Neuronal stem cell (in vitro differentiated cells): ENCODE data around the gene AKT2.

ENCODE experiments used
- DNase-seq: peaks from one replicate; pipeline ENCODE4 v3.0.0-alpha.2; 2013; ENCODE audit warnings: low spot score
- H2AFZ ChIP-seq: one replicate; pipeline ENCODE4 v1.6.1; 2013; ENCODE audit warnings: mild to moderate bottlenecking, low read length, inconsistent platforms
- H2AK5ac ChIP-seq: 2 replicates; pipeline ENCODE4 v1.6.1; 2013; ENCODE audit warnings: low read depth, mild to moderate bottlenecking, inconsistent platforms, low read length, moderate library complexity, mixed read lengths
- H2BK120ac ChIP-seq: 2 replicates; pipeline ENCODE4 v1.6.1; 2013; ENCODE audit warnings: low read depth, mild to moderate bottlenecking, inconsistent platforms, low read length, moderate library complexity, mixed read lengths
- H2BK12ac ChIP-seq: one replicate; pipeline ENCODE4 v1.6.1; 2013; ENCODE audit warnings: low read length, inconsistent platforms
- H2BK15ac ChIP-seq: 2 replicates; pipeline ENCODE4 v1.6.1; 2013; ENCODE audit warnings: mild to moderate bottlenecking, low read length, inconsistent platforms, mixed read lengths
- H2BK5ac ChIP-seq: one replicate; pipeline ENCODE4 v1.6.1; 2013; ENCODE audit warnings: inconsistent platforms, mild to moderate bottlenecking, low read length, moderate library complexity
- H3K14ac ChIP-seq: one replicate; pipeline ENCODE4 v1.6.1; 2013; ENCODE audit warnings: low read length, inconsistent platforms
- H3K18ac ChIP-seq: 2 replicates; pipeline ENCODE4 v1.6.1; 2013; ENCODE audit warnings: low read length, inconsistent platforms
- H3K23ac ChIP-seq: 2 replicates; pipeline ENCODE4 v1.6.1; 2013; ENCODE audit warnings: low read depth, mild to moderate bottlenecking, mixed read lengths, low read length, inconsistent platforms; ENCODE audit not compliant: poor library complexity
- H3K27ac ChIP-seq: replicated peaks from 3 replicates; pipeline ENCODE4 v1.5.1; 2013; ENCODE audit warnings: low read length, inconsistent platforms
- H3K27me3 ChIP-seq, 3 experiments: 2 replicates each; pipeline ENCODE4 v1.6.1; 2013; ENCODE audit warnings: low read length in 3 of 3, mild to moderate bottlenecking in 2 of 3, inconsistent platforms in 1 of 3, low read depth in 1 of 3, mixed read lengths in 1 of 3, moderate library complexity in 1 of 3; ENCODE audit not compliant: control insufficient read depth in 3 of 3, insufficient read depth in 3 of 3
- H3K36me3 ChIP-seq, 2 donors: replicated peaks in 1 of 2; 2 replicates each; pipeline ENCODE4 v1.6.1; 2013; ENCODE audit warnings: low read length in 2 of 2; ENCODE audit not compliant: control insufficient read depth in 2 of 2, insufficient read depth in 2 of 2
- H3K4ac ChIP-seq: 2 replicates; pipeline ENCODE4 v1.6.1; 2013; ENCODE audit warnings: inconsistent platforms, mild to moderate bottlenecking, low read length, moderate library complexity
- H3K4me1 ChIP-seq, 2 donors: 1 replicate in 1 of 2; 2 replicates in 1 of 2; pipeline ENCODE4 v1.6.1; 2013; ENCODE audit warnings: low read length in 2 of 2, low read depth in 1 of 2; ENCODE audit not compliant: control insufficient read depth in 2 of 2, insufficient read depth in 1 of 2
- H3K4me2 ChIP-seq: one replicate; pipeline ENCODE4 v1.6.1; 2013; ENCODE audit warnings: mild to moderate bottlenecking, low read length, inconsistent platforms; ENCODE audit not compliant: insufficient read depth, poor library complexity, severe bottlenecking
- H3K4me3 ChIP-seq, 2 donors: 2 replicates each; pipeline ENCODE4 v1.5.1; 2013; ENCODE audit warnings: low read length in 2 of 2, mild to moderate bottlenecking in 2 of 2, inconsistent platforms in 1 of 2, moderate library complexity in 1 of 2
- H3K79me1 ChIP-seq: one replicate; pipeline ENCODE4 v1.6.1; 2013; ENCODE audit warnings: low read depth, mild to moderate bottlenecking, inconsistent platforms, low read length, moderate library complexity
- H3K9ac ChIP-seq: one replicate; pipeline ENCODE4 v1.6.1; 2013; ENCODE audit warnings: mild to moderate bottlenecking, low read depth, low read length, inconsistent platforms; ENCODE audit not compliant: poor library complexity
- H3K9me3 ChIP-seq, 2 donors: replicated peaks in 1 of 2; 2 replicates each; pipeline versions ENCODE3 to v1.6.1; 2013; ENCODE audit warnings: low read length in 2 of 2, mild to moderate bottlenecking in 2 of 2, inconsistent platforms in 1 of 2, low read depth in 1 of 2, mixed read lengths in 1 of 2, moderate library complexity in 1 of 2; ENCODE audit not compliant: control insufficient read depth in 2 of 2, insufficient read depth in 1 of 2
- H4K8ac ChIP-seq: one replicate; pipeline ENCODE4 v1.6.1; 2013; ENCODE audit warnings: low read depth, mild to moderate bottlenecking, inconsistent platforms, low read length, moderate library complexity
- H4K91ac ChIP-seq: one replicate; pipeline ENCODE4 v1.6.1; 2013; ENCODE audit warnings: low read length, low read depth, mild to moderate bottlenecking, inconsistent platforms; ENCODE audit not compliant: poor library complexity
- WGBS, 2 donors: extraction: QIAGEN DNeasy Blood & Tissue Kit; methylation state at CpG; one replicate each; pipeline ENCODE4 v1.1.7; 2013; ENCODE audit warnings: missing lambda C conversion rate in 2 of 2, mixed read lengths in 1 of 2; ENCODE audit not compliant: insufficient read length in 2 of 2, insufficient replicate concordance in 1 of 2; ENCODE audit errors: extremely low coverage in 2 of 2; 5-methylcytosine and 5-hydroxymethylcytosine counted together

Gene AKT2

DNA sequence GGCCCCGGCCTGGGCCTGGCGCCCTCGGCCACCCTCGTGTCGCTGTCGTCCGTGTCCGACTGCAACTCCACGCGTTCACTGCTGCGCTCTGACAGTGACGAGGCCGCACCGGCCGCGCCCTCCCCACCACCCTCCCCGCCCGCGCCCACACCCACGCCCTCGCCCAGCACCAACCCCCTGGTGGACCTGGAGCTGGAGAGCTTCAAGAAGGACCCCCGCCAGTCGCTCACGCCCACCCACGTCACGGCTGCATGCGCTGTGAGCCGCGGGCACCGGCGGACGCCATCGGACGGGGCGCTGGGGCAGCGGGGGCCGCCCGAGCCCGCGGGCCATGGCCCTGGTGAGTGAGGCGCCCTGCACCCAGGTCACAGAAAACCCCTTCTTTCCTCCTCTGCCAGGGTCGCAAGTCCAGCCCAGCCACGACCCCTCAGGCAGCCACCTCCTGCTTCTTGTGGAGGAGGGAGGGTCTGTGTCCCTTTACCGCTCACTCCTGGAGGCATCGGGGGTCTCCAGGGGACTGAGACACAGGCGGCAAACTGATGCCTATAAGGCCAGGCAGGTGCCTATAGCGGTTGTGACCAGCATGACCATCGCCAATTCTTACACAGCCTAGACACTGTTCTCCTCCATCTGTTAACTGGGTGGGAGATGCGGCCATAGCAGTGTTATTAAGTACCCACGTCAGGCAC, 71.1 kb downstream of the AKT2 start:
- no CpG with 5 or more reads among the region's 50 CpGs for whole genome bisulfite sequencing, 2 donors
- H3K18ac ChIP-seq: no peak overlapping the region
- H3K27me3 ChIP-seq: peaks cover 6 to 29% (median 23%) of the 10 kb centered on the region in 3 experiments
- H2AFZ ChIP-seq: no peak overlapping the region
- H3K27ac ChIP-seq: no peak overlapping the region
- no peak overlapping the region for H2BK5ac ChIP-seq
- peak overlapping the region; percentile 11 for H3K4me2 ChIP-seq
- DNase-seq: no peak
- no peak overlapping the region for H4K8ac ChIP-seq
- H3K9ac ChIP-seq: no peak overlapping the region
- no peak overlapping the region for H2AK5ac ChIP-seq
- no peak overlapping the region for H2BK120ac ChIP-seq
- H3K4me3 ChIP-seq: no peak overlapping the region
- H3K23ac ChIP-seq: no peak overlapping the region
- no peaks in the 10 kb centered on the region for H3K4me1 ChIP-seq
- H3K9me3 ChIP-seq: no peaks in the 10 kb centered on the region
- H2BK12ac ChIP-seq: no peak overlapping the region
- peaks cover 3 to 19% of the 10 kb centered on the region in 2 donors for H3K36me3 ChIP-seq
- H3K14ac ChIP-seq: no peak overlapping the region
- no peak overlapping the region for H2BK15ac ChIP-seq
- no peak overlapping the region for H3K4ac ChIP-seq
- H4K91ac ChIP-seq: no peak overlapping the region
- peaks cover 2% of the 10 kb centered on the region for H3K79me1 ChIP-seq

DNA sequence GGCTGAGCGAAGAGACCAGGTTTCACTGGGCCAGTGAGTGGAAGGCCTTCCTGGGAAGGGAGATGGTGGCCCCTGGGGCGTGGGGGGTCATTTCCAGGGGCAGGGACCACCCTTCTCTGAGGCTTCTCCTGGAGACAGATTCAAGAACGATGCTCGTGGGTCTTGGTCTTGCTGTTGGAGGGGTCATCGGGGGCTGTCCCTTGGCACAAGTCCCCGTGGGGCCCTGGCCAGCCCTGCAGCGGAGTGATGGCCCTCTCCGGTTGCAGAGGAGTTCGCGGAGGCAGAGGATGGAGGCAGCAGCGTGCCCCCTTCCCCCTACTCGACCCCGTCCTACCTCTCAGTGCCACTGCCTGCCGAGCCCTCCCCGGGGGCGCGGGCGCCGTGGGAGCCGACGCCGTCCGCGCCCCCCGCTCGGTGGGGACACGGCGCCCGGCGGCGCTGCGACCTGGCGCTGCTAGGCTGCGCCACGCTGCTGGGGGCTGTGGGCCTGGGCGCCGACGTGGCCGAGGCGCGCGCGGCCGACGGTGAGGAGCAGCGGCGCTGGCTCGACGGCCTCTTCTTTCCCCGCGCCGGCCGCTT, 71.8 kb downstream of the AKT2 start:
- no CpG with 5 or more reads among the region's 53 CpGs for WGBS, 2 donors
- H3K4me1 ChIP-seq: no peaks in the 10 kb centered on the region
- no peak overlapping the region for H2BK5ac ChIP-seq

DNA sequence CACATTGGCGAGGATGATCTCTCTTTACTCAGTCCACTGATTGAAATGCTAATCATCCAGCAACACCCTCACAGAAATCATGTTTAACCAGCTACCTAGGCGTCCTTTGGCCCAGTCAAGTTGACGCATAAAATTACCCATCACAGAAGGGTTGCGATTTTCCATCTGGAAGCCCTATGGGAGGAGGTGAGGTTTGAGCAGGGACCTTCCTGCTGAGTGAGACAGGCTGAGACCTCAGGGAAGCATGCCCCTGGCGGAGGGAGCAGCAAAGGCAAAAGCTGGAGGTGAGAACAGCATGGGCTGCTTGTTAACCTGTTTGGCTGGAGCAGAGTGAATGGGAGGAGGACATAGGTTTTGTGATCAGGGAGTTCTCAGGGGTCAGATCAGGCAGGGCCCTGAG, 74.3 kb downstream of the AKT2 start:
- H3K14ac ChIP-seq: no peak overlapping the region
- H3K27ac ChIP-seq: no peak overlapping the region
- no peak overlapping the region for H3K4me3 ChIP-seq
- no peak overlapping the region for H3K9ac ChIP-seq
- no peak overlapping the region for H2BK12ac ChIP-seq
- no peaks in the 10 kb centered on the region for H3K4me1 ChIP-seq
- no peak overlapping the region for H2AK5ac ChIP-seq
- peaks cover 4 to 25% of the 10 kb centered on the region in 2 donors for H3K36me3 ChIP-seq
- H2BK120ac ChIP-seq: no peak overlapping the region
- H4K91ac ChIP-seq: no peak overlapping the region
- H3K18ac ChIP-seq: no peak overlapping the region
- no peak overlapping the region for H2BK15ac ChIP-seq
- DNase-seq: no peak
- no CpG with 5 or more reads among the region's 5 CpGs for WGBS, 2 donors
- H3K79me1 ChIP-seq: no peaks in the 10 kb centered on the region
- H3K4ac ChIP-seq: no peak overlapping the region
- no peak overlapping the region for H3K23ac ChIP-seq
- H2AFZ ChIP-seq: no peak overlapping the region
- no peaks in the 10 kb centered on the region for H3K9me3 ChIP-seq
- no peak overlapping the region for H3K4me2 ChIP-seq
- H2BK5ac ChIP-seq: no peak overlapping the region
- H4K8ac ChIP-seq: no peak overlapping the region
- H3K27me3 ChIP-seq: peaks cover 0 to under 1% (median under 1%) of the 10 kb centered on the region in 3 experiments

More for the DNA sequence above, 71.8 kb downstream of the AKT2 start:
- Histone ChIP-seq H3K9me3 (no peaks in the 10 kb centered on the region), H2AK5ac (no peak overlapping the region), H3K27me3 (peaks cover 6 to 24% (median 19%) of the 10 kb centered on the region in 3 experiments), H3K14ac (no peak overlapping the region), H2AFZ (no peak overlapping the region), H3K23ac (no peak overlapping the region), H3K18ac (no peak overlapping the region), H3K4me3 (no peak overlapping the region), H3K27ac (no peak overlapping the region), H4K8ac (peak overlapping the region; percentile 3), H3K4ac (no peak overlapping the region), H4K91ac (no peak overlapping the region), H2BK12ac (no peak overlapping the region), H3K4me2 (no peak overlapping the region), H2BK120ac (no peak overlapping the region), H3K9ac (no peak overlapping the region), H3K79me1 (peaks cover 2% of the 10 kb centered on the region), H2BK15ac (no peak overlapping the region), H3K36me3 (peaks cover 3 to 24% of the 10 kb centered on the region in 2 donors)
- no peak for DNase-seq

DNA sequence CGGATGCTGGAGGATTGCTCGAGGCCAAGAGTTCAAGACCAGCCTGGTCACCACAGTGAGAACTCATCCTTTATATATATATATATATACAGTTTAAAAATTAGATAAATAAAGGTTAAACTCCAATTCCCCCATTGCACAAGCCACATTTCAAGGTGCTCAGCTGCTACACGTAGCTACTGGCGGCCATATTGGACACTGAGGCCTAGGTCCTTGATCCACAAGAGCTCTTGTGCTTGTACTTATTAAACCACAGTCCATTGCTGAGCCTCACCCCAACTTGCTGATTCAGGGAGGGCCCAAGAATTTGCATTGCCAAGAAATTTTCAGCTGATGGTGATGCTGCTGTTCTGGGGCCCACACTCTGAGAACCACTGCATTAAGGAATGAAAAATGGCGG, 76.5 kb downstream of the AKT2 start:
- Histone ChIP-seq H2BK120ac (no peak overlapping the region), H3K4me2 (no peak overlapping the region), H3K4ac (no peak overlapping the region), H3K9me3 (peaks cover 6 to 7% of the 10 kb centered on the region in 2 donors), H2AFZ (no peak overlapping the region), H4K91ac (no peak overlapping the region), H2AK5ac (no peak overlapping the region), H3K79me1 (no peaks in the 10 kb centered on the region), H4K8ac (no peak overlapping the region), H3K9ac (no peak overlapping the region), H3K27ac (no peak overlapping the region), H3K4me1 (no peaks in the 10 kb centered on the region), H3K36me3 (peaks cover 14 to 41% of the 10 kb centered on the region in 2 donors), H2BK15ac (no peak overlapping the region), H3K14ac (no peak overlapping the region), H3K23ac (no peak overlapping the region), H2BK12ac (no peak overlapping the region), H3K27me3 (no peaks in the 10 kb centered on the region), H3K4me3 (no peak overlapping the region), H2BK5ac (no peak overlapping the region), H3K18ac (no peak overlapping the region)
- no peak for DNase-seq
- no CpG with 5 or more reads among the region's 5 CpGs for WGBS, 2 donors
